GDM1 (cell line): ENCODE results near the gene GHR.
"Not testable (repeated sequence)": the region's sequence is repeated elsewhere in the genome, so short reads cannot be mapped to it uniquely, and the experiment has no call there.

Experiments used
- DNase-seq: peaks from one replicate; lab custom pipeline; 2025; lab: John Stamatoyannopoulos, UW

The GHR gene

DNA sequence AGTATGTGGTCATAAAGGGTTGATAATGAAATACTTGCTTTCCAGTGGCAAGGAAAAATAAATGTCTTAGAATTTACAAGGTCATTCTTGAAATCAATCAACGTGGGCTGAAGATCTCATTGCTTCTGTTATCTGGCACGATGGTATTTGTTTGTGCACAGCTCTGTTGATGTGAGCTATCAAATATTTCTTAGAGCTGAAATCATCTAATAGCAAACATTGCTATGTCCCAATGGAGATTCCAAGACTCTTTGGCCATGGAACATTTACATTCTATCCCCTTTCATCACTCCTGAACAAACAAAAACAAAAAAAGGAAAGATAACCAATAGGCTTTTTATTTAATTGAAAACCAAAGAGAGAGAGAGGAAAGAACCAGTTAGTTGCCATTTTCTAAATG, 221.9 kb downstream of the GHR start:
- no peak for DNase-seq

DNA sequence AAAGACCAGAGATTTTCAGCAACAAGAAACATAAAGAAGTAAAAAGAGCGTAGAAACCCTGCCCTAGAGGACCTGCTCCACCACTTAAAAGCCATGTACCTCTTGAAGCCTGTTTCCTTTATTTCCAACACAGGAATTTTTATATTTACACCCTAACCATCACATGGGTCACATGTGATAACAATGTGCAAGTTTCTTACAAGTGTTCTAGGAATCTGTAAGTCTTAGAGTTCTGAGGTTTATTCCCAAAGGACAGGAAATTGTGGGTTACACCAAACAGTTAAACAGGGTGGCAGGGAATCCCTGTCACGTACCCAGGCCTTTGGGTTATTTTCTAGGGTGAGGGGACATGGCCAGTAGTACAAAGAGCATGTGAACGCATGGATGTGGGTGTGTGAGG, 224.8 kb downstream of the GHR start:
- DNase-seq = no peak

DNA sequence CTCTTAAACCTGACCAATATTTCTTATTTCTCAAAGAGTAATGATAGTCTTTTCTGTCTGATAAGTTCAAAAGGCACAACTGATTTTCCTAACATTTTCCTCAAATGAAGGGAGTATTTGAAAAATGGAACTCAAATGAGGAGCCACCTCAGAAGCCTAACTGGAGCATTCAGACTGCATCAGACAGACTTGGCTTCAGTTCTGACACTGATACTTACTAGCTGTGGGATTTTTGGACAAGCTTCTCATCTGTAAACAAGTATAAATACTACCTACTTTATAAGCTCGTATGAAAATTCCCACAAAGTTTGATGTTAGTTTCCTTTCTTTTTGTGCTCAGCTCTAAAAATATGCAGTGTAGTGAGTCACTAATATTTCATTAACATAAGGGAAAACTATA, 225.7 kb downstream of the GHR start:
- DNase-seq = no peak

DNA sequence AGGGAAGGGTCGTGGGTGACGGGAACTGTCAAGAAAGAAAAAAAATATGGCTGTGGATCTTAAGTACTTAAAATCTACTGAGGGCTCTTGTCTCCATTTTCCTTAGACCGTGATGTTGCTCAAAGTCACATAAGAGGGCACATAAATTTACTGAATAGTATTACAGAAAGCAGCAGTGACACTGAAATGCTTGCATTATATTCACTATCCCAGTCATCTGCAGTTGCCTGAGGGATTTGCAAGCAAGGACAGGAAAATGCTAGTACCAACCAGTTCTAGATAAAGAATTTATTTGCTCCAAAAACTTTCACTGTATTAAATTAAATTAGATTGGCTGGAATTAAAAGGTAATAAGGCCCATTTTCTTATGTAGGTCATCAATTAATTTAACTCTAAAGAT, 226.8 kb downstream of the GHR start:
- DNase-seq = no peak

DNA sequence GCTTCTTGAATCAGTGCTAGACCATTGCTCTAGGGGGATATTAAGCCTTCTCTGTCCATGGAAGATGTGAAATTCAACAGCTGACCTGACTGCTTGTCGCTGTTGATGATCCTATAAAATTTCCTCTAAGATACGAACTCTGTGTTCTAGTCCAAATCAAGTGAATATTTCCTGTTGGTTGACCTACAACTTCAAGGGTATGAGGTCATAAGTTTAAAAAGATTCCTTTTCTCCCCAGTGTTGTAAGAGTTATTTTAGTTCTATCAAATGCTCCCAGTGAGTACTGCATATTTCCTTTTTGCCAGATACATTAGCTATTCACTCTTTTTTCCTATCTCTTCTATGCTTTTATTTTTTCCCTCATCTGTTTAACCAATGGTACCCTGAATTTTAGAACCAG, 230.5 kb downstream of the GHR start:
- DNase-seq = no peak

DNA sequence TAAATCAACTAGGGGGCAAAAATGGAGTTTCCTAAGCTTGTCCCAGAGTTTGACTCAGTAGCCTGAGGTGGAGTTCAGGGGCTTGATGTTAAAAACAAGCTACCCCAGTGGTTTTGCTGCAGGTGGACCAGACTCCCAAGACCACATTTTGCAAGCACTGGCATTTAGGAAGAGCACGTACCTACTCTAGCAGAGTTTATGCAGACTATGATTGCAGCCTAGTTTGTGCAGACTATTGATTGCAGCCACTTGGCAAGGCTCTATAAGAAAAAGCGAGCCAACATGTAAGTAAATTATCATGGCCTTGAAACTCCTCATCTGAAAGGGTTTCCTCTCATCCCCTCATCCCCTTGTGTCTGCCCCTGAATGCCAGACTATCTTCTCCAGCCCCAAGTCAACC, 231.4 kb downstream of the GHR start:
- no peak for DNase-seq

DNA sequence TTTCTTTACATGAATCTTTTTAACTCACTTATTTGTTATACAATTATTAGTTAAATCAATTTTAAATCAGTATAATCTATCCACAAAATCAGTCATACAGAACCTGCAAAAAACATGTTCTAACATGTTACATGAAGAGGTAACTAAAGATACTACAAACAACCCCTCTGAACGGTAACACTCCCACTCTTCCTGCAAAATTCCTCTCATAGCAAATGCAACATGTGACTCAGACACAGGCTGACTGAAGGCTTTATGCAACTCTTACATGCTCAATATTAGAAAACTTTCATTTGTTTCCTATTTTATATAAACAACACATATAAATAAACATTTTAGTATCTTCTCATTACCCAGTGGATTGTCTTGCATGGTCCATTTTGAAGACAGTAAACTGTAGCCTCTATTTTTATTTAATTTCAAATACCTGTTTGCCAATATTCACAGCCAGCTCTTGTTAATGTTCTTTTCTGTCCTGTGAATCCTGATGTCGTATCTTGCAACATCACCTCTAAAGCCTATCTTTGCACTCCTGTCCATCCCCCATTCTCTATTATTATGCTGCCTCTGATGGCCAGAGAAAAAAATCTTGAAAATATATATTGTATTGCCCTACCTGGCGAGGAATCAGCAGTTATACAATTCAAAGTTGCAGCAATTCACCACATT, 232.9 kb downstream of the GHR start:
- no peak for DNase-seq

DNA sequence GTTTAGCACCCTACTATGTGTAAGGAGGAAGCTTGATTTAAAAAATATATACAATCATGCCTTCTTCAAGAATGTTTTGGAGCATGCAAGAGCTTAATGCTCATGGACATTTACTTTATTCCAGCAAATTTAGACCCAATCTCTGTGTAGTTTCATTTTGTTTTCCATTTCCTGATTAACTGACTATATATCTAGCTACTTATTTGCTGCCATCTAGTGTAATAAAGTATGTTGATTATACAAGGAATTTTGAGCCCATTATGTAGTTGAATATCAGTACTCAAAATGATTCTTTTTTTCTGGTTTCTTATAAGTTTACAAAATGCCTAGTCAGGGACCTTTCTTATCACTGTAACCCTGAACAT, 233.4 kb downstream of the GHR start:
- no peak for DNase-seq

DNA sequence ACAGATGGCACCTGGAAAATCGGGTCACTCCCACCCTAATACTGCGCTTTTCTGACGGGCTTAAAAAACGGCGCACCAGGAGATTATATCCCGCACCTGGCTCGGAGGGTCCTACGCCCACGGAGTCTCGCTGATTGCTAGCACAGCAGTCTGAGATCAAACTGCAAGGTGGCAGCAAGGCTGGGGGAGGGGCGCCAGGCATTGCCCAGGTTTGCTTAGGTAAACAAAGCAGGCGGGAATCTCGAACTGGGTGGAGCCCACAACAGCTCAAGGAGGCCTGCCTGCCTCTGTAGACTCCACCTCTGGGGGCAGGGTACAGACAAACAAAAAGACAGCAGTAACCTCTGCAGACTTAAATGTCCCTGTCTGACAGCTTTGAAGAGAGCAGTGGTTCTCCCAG, 236.6 kb downstream of the GHR start:
- not testable (repeated sequence) for DNase-seq

DNA sequence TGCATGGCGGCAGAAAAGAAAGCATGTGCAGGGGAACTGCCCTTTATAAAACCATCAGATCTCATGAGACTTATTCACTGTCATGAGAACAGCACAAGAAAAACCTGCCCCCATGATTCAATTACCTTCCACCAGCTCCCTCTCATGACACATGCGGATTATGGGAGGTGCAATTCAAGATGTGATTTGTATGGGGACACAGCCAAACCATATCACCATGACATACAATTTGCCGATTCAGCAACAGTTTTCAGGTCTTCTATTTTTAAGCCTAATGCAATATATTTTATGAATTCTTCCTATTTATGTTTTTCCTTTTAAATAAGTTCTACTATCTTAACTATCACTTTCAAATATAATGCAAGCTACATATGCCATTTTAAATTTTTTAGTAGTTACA, 242.6 kb downstream of the GHR start:
- DNase-seq = no peak

DNA sequence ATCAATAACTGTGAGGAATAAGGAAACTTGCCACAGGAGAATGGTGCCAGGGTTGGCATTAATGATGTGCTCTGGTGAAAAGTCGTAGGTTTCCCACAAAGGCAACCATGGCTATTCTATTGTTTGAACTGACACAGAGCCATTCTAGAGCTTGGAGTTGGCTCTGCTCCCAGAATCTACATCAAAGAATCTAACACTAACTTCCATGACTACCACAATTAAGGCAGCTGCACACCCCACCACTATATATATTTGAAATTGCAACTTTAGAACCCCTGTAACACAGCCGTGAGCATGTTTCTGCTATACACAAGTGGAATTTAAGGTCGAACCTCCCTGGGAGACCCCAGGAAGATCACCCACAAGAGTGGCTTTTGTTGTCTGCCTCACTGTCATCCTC, 243.6 kb downstream of the GHR start:
- DNase-seq = no peak

DNA sequence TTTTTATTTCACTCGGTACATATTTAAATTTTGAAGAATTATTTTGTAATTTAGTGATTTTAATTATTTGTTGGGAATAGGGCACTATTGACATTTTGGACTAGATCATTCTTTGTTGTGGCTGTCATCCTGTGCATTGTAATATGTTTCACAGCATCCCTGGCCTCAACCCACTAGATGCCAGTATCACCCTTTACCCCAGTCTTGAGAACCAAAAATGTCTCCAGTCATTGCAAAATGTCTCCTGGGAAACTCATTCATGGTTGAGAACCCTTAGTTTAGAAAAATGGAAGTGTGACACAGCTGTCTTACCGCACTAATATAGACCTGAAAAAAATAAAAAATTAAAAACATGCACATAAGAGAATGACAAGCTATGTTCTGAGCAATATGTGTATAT, 245.0 kb downstream of the GHR start:
- DNase-seq = no peak

DNA sequence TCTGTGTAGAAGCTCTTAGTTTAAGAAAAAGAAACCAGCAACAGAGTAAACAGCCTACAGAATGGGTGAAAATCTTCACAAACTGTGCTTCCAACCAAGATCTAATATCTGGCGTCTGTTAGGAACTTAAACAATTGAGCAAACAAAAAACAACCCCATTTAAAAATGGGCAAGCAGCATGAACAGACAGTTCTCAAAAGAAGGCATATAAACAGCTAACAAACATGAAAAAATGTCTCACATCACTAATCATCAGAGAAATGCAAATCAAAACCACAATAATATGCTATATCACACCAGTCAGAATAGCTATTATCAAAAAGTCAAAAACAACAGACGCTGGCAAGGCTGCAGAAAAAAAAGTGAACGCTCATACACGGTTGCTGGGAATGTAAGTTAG, 249.7 kb downstream of the GHR start:
- no peak for DNase-seq

DNA sequence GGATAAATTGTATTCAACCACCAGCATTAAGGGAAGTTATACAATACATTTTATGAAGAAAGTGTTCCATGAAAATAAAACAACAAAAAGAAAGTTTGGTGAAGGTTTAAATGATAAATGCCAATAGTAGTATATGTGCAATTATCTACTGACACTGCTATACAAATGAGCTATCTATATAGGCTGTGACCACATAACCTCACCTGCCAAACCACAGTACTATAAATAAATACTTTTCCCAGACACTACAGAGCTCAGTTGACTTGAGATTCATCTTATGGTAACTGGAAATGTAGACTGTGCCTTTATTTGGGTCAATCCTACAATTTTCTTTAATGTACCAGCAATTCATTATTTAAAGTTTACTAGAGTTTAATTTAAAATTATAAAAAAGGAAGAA, 252.4 kb downstream of the GHR start:
- no peak for DNase-seq

DNA sequence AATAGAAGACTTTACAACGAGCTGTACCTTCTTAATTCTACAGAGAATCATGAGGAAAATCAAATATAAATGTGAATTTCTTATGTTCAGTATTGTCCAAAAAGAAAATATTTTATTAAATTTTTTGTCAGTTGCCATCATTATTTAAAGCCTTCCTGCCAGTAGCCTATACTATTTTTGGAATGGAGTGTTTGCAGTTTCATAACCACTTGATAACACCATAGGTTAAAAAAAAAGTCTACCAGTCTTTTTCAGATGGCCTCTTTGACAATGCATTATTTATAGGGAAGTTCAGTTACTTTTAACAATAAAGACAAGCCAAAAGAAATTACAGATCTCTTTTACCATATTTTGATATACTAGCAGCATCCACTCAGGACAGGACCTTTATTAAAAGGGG, 253.1 kb downstream of the GHR start:
- no peak for DNase-seq

DNA sequence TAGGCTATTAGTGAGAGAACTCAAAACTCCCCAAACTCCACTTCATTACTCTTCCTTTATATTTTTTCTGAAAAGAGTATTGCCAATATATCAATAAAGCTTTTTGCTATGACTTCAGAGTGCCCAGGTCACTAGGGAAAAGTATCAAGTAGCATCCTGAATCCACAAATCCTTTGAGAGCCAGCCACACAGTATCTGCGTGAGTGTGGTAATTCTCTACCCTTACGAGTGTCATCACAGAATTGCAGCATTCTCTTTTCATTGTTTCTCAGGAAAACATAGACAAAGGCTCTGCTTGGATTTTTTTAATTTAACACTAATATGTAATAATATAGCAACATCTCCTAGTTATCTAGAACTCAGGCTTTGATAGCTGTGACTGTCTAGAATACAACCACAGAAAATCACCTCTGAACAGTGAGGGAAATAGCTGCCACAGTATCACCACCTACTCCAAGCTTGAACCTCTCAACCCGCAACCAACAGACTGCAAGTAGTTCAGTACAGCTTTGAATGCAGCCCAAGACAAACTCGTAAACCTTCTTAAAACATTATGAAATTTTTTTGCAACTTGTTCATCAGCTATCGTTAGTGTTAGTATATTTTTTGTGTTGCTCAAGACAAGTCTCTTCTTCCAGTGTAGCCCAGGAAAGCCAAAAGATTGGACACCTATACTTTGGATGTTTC, 254.1 kb downstream of the GHR start:
- no peak for DNase-seq

DNA sequence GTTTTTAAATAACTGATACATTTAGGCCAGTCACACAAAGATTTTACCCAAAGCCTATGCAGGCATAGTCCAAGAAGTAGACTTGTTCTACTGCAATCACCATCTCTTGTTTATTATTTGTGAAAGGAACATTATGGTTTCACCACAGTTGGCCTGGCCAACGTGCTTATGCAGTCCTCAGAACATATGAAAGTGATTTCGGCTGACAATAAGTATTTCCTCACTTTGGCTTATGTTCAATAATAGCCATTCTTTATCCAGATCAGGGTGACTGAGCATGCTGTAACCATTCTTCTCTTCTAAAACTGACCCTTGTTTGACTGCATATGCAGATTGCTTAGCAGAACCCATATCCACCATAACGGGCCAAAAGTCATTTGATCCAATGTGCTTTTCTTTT, 256.8 kb downstream of the GHR start:
- DNase-seq = no peak

DNA sequence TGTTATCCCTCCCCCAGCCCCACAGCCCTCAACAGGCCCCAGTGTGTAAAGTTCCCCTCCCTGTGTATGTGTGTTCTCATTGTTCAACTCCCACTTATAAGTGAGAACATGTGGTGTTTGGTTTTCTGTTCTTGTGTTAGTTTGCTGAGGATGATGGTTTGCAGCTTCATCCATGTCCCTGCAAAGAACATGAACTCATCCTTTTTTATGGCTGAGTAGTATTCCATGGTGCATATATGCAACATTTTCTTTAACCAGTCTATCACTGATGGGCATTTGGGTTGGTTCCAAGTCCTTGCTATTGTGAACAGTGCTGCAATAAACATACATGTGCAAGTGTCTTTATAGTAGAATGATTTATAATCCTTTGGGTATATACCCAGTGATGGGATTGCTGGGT, 261.8 kb downstream of the GHR start:
- DNase-seq = not testable (repeated sequence)

DNA sequence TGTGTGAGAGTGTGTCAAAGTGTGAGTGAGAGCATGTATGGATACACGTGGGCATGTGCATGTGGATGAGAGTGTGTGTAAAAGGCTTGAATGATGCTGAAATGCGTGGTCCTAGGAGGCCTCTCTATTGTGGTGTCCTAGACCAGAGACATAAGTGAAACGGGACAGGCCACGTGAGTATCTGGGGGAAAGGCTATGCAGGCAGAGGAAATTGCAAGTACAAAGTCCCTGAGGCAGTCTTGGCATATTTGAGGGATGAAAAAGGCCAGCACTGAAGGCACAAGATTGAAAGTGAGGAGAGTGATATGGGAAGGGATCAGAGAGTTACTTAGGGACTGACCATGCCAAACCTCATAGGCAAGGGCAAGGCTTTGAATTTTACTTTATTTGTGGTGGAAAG, 266.2 kb downstream of the GHR start:
- DNase-seq = no peak

DNA sequence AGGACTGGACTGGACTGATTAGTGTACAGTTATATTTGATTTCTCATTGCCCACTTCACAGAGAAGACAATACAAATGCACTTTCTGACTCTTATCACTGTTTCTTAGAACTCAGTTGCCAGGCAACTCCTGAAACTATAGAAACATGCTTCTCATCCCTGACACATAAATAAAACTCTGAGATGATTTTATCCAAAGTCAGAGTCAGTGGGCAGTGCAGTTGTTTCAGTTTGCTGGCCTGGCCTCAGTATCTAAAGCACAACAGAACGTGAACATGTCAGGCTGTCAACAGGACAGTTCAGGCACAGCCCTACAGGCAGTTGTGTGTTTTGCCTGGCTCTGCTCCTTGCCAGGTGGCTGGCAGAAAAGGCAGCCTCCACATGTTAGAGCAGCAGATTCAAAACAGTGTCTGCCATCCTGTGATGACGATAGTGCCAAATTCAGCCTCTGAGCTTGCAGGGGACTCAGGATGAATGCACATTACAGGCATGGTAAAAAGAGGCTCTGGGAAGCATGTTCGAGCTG, 268.2 kb downstream of the GHR start:
- DNase-seq = no peak

DNA sequence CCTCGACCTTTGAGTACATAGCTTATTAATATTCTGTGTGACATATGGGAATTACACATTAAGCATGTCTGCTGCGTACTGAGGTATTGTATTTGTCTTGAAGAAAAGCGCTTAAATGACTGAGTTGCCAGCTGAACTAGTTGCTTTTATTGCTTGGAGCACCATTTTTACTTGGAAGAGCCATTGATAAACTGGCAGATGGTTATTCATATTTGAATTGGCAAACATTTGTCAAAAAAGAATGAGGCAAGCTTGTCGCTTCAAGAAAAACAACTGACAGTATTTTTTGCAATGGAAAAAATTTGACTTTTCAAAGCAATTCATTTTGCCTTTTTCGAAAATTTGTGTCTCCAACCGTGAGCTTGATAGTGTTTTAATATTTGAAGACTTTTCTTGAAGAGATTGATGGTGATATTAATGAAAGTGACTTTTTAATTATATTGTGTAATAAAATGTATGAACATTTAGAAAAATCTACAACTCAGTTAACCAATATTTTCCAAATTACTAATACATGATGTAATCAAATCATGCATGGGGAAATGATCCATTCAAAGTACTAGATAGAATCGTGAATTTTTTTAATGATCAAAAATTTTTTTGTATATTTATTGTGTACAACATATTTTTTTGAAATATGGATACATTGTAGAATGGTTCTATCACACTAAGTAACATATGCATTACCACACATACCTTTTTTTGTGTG, 278.3 kb downstream of the GHR start:
- DNase-seq = no peak

DNA sequence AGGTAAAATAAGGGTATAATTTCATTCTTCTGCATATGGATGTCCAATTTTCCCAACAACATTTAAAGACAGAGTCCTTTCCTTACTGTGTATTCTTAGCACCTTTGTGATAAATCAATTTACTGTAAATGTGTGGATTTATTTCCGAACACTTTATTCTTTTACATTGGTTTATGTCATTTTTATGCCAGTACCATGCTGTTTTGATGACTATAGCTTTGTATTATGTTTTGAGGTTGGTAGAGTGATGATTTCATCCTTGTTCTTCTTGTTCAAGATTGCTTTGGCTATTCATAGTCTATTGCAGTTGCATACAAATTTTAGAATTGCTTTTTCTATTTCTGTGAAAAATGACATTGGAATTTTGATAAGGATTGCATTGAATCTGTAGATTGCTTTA, 280.0 kb downstream of the GHR start:
- no peak for DNase-seq

DNA sequence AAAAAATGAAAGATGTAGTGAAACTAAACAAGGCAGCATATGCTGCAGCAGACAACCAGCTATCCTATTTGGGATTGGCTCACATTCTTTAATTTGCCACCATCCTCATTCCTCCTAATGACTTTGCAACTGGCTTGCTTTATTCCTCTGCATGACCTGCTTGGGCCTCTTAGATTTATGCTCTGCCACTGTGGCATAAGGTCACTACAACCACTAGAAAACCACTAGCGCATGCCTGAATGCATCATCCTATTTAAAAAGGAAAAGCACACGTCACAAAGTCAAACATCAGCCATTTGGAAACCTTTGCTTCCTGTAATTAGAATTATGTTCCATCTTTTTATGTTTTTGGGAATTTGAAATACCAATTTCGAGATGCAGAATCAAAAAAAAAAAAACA, 292.5 kb downstream of the GHR start:
- DNase-seq = no peak
